IMR-90 (cell line): ENCODE data around the gene ADAMTSL4. TPM values are rescaled to one million over a fixed set of nuclear protein-coding genes. Genes with fewer than 3 reads are reported as not detected.
A peak's percentile ranks its signal among the peaks of the same experiment; 100 is the strongest.

Experiments
- ATAC-seq: fragments of 200-7000 bp; cut with Tn5 transposase; 2 replicates; pipeline ENCODE4 v1.9.1; 2020; ENCODE audit warnings: low read depth, mild to moderate bottlenecking, moderate library complexity
- BruUV-seq: library from RNA; stranded (reverse); fragments of 400-500 nt; replicated peaks from 2 replicates; lab custom pipeline; 2021; lab: Mats Ljungman, UMichigan
- CTCF ChIA-PET: fragments of 300-600 bp; formaldehyde crosslinking; extraction: SDS; loops from one replicate; lab custom pipeline; 2021; ENCODE audit warnings: antibody characterized with exemption; lab: Yijun Ruan, JAX
- POLR2A ChIA-PET: fragments of 300-600 bp; sonication (Branson Sonifier 250); formaldehyde crosslinking; loops from one replicate; lab custom pipeline; 2022; ENCODE audit warnings: antibody characterized with exemption; ENCODE audit not compliant: unreplicated experiment; lab: Charles Lee
- DNase-seq: peaks from one replicate; pipeline ENCODE4 v3.0.0; 2013
- H2AFZ ChIP-seq: replicated peaks from 2 replicates; pipeline ENCODE3; 2013; ENCODE audit warnings: low read length, mild to moderate bottlenecking; ENCODE audit not compliant: poor library complexity
- H2AK5ac ChIP-seq: 2 replicates; pipeline ENCODE4 v1.6.1; 2013; ENCODE audit warnings: low read depth, low read length, inconsistent platforms
- H2AK9ac ChIP-seq: replicated peaks from 2 replicates; pipeline ENCODE3; 2013; ENCODE audit warnings: mild to moderate bottlenecking, low read depth, low read length, moderate library complexity; ENCODE audit not compliant: poor library complexity
- H2BK120ac ChIP-seq: 2 replicates; pipeline ENCODE4 v1.6.1; 2013; ENCODE audit warnings: low read depth, low read length, inconsistent platforms
- H2BK15ac ChIP-seq: 3 replicates; pipeline ENCODE4 v1.6.1; 2013; ENCODE audit warnings: low read depth, low read length, inconsistent platforms
- H2BK20ac ChIP-seq: 2 replicates; pipeline ENCODE4 v1.6.1; 2013; ENCODE audit warnings: low read depth, mild to moderate bottlenecking, inconsistent platforms, low read length, moderate library complexity
- H2BK5ac ChIP-seq: 2 replicates; pipeline ENCODE4 v1.6.1; 2013; ENCODE audit warnings: mild to moderate bottlenecking, low read depth, low read length, inconsistent platforms; ENCODE audit not compliant: poor library complexity, severe bottlenecking
- H3K14ac ChIP-seq: replicated peaks from 2 replicates; pipeline ENCODE4 v1.6.1; 2013; ENCODE audit warnings: low read depth, low read length, inconsistent platforms
- H3K18ac ChIP-seq: 2 replicates; pipeline ENCODE4 v1.6.1; 2013; ENCODE audit warnings: low read depth, low read length, control low read depth
- H3K23ac ChIP-seq: 2 replicates; pipeline ENCODE4 v1.6.1; 2013; ENCODE audit warnings: low read depth, low read length, inconsistent platforms
- H3K27ac ChIP-seq: 2 replicates; pipeline ENCODE4 v1.5.1; 2013; ENCODE audit warnings: mild to moderate bottlenecking, control low read depth, low read length; ENCODE audit not compliant: insufficient read depth
- H3K27me3 ChIP-seq: 2 replicates; pipeline ENCODE4 v1.6.1; 2013; ENCODE audit warnings: low read length; ENCODE audit not compliant: control insufficient read depth, insufficient read depth
- H3K36me3 ChIP-seq: 2 replicates; pipeline ENCODE4 v1.6.1; 2013; ENCODE audit warnings: low read length, mixed read lengths; ENCODE audit not compliant: control insufficient read depth, insufficient read depth
- H3K4ac ChIP-seq: 2 replicates; pipeline ENCODE4 v1.6.1; 2013; ENCODE audit warnings: low read depth, low read length, inconsistent platforms
- H3K4me1 ChIP-seq: 2 replicates; pipeline ENCODE4 v1.6.1; 2013; ENCODE audit warnings: low read length, mixed read lengths; ENCODE audit not compliant: control insufficient read depth, insufficient read depth
- H3K4me2 ChIP-seq: 2 replicates; pipeline ENCODE4 v1.6.1; 2013; ENCODE audit warnings: low read depth, mild to moderate bottlenecking, control low read depth, low read length, moderate library complexity
- H3K4me3 ChIP-seq: 2 replicates; pipeline ENCODE4 v1.5.1; 2013; ENCODE audit warnings: low read depth, mild to moderate bottlenecking, control low read depth, low read length, moderate library complexity; ENCODE audit not compliant: insufficient read depth
- H3K56ac ChIP-seq: 2 replicates; pipeline ENCODE4 v1.6.1; 2013; ENCODE audit warnings: low read length, inconsistent platforms; ENCODE audit not compliant: insufficient read depth; ENCODE audit errors: extremely low read depth
- H3K79me1 ChIP-seq, 2 experiments: 2 replicates each; pipeline ENCODE4 v1.6.1; 2013; ENCODE audit warnings: low read length in 2 of 2, inconsistent platforms in 1 of 2, low read depth in 1 of 2
- H3K9ac ChIP-seq: 2 replicates; pipeline ENCODE4 v1.6.1; 2013; ENCODE audit warnings: low read depth, low read length, control low read depth
- H3K9me1 ChIP-seq: 2 replicates; pipeline ENCODE4 v1.6.1; 2013; ENCODE audit warnings: low read length, inconsistent platforms; ENCODE audit not compliant: insufficient read depth
- H3K9me3 ChIP-seq: 2 replicates; pipeline ENCODE4 v1.6.1; 2013; ENCODE audit warnings: low read length; ENCODE audit not compliant: control insufficient read depth, insufficient read depth
- H4K20me1 ChIP-seq: 2 replicates; pipeline ENCODE4 v1.6.1; 2013; ENCODE audit warnings: low read length, inconsistent platforms; ENCODE audit not compliant: insufficient read depth
- H4K5ac ChIP-seq: 2 replicates; pipeline ENCODE4 v1.6.1; 2013; ENCODE audit warnings: mild to moderate bottlenecking, low read depth, low read length, control low read depth
- H4K8ac ChIP-seq, 2 experiments: 2 replicates each; pipeline ENCODE4 v1.6.1; 2013; ENCODE audit warnings: low read depth in 2 of 2, low read length in 2 of 2, control low read depth in 1 of 2, inconsistent platforms in 1 of 2
- H4K91ac ChIP-seq: 2 replicates; pipeline ENCODE4 v1.6.1; 2013; ENCODE audit warnings: low read depth, low read length, inconsistent platforms; ENCODE audit not compliant: insufficient read depth
- BHLHE40 ChIP-seq: fragments of 150-350 bp; IDR thresholded peaks from 2 replicates; pipeline ENCODE4 v1.6.1; 2016; ENCODE audit warnings: mild to moderate bottlenecking, low read depth, low read length
- CEBPB ChIP-seq: IDR thresholded peaks from 2 replicates; pipeline ENCODE4 v1.6.1; 2012; ENCODE audit warnings: low read depth, low read length, improper control_type of control experiment
- MAZ ChIP-seq: IDR thresholded peaks from 2 replicates; pipeline ENCODE4 v1.6.1; 2012; ENCODE audit warnings: low read depth, mild to moderate bottlenecking, low read length, improper control_type of control experiment, moderate library complexity, borderline replicate concordance
- SMC3 ChIP-seq: fragments of 150-350 bp; IDR thresholded peaks from 2 replicates; pipeline ENCODE4 v1.6.1; 2016; ENCODE audit warnings: low read depth, mild to moderate bottlenecking, antibody characterized with exemption, low read length, moderate library complexity
- WGBS, 2 experiments: methylation state at CpG; one replicate each; pipeline versions ENCODE4 v1.1.5 to v1.1.7; 2013; ENCODE audit warnings: missing lambda C conversion rate in 2 of 2; ENCODE audit not compliant: insufficient read length in 1 of 2; ENCODE audit errors: extremely low coverage in 2 of 2; 5-methylcytosine and 5-hydroxymethylcytosine counted together
- dilution Hi-C: fragments of 300-500 bp; cut with HindIII; formaldehyde crosslinking; loops from one replicate; pipeline ENCODE4 v1.14.3; 2018; ENCODE audit warnings: low sequenced_read_pairs; ENCODE audit not compliant: unreplicated experiment
- in situ Hi-C: fragments of 300-500 bp; cut with MboI; formaldehyde crosslinking; loops from 3 replicates; pipeline ENCODE4 v1.14.3; 2019; ENCODE audit warnings: low sequenced_read_pairs, inconsistent platforms, mixed read lengths
- intact Hi-C: fragments of 100-400 bp; cut with micrococcal nuclease; formaldehyde crosslinking; loops from 2 replicates; pipeline ENCODE4 v1.10.0; 2022
- polyA plus RNA-seq, 3 experiments: library from polyadenylated mRNA; depleted of rRNA; stranded (reverse); fragments of >200 nt; gene quantifications; 2 replicates each; pipeline ENCODE4 v1.2.3, GENCODE V29; 2012; ENCODE audit warnings: low replicate concordance in 1 of 3
- total RNA-seq: library from RNA; depleted of rRNA; stranded (reverse); fragments of >200 nt; gene quantifications from 2 replicates; pipeline ENCODE4 v1.2.3, GENCODE V29; 2012

The ADAMTSL4 gene
- total and polyA plus RNA-seq, 2 of the 4 experiments (the other 2 are of a cell fraction): 0.54 to 12.2 TPM

GRCh38 chr1:150596095-150596892 lies 47.1 kb downstream of the ADAMTSL4 start:
- dilution Hi-C loops (no loop called here), in situ Hi-C loops (no loop called here), intact Hi-C loops (no loop called here)
- no peak overlapping the region for H3K9ac ChIP-seq
- no peak overlapping the region for H2BK120ac ChIP-seq
- H4K91ac ChIP-seq: 0 out of 2 replicates have a peak overlapping the region, but pooled peaks have one; percentile 20
- 0 out of 4 replicates have a peak, but pooled peaks cover 0 to 6% of the 10 kb centered on the region in 2 experiments for H3K79me1 ChIP-seq
- ATAC-seq (peak; percentile 54), DNase-seq (peak; percentile 59)
- H4K5ac ChIP-seq: no peak overlapping the region
- no peak overlapping the region for H2AK9ac ChIP-seq
- no peaks in the 10 kb centered on the region for H3K36me3 ChIP-seq
- H4K20me1 ChIP-seq: no peaks in the 10 kb centered on the region
- H3K18ac ChIP-seq: 0 out of 2 replicates have a peak overlapping the region, but pooled peaks have one; percentile 36
- no peak overlapping the region for H3K27ac ChIP-seq
- 80% methylated on average over 1 of the region's 7 CpGs; no CpG with 5 or more reads in 1 of the 2 experiments for WGBS, 2 experiments
- peak overlapping the region; percentile 60 for H2BK5ac ChIP-seq
- no TSS peak for BruUV-seq
- no peaks in the 10 kb centered on the region for H3K9me1 ChIP-seq
- H2BK20ac ChIP-seq: no peak overlapping the region
- 0 out of 2 replicates have a peak overlapping the region, but pooled peaks have one; percentile 50 for H3K4ac ChIP-seq
- H3K9me3 ChIP-seq: no peaks in the 10 kb centered on the region
- peak overlapping the region; percentile 13 for H2AFZ ChIP-seq
- no peaks in the 10 kb centered on the region for H3K27me3 ChIP-seq
- no peak overlapping the region for H3K23ac ChIP-seq
- POLR2A ChIA-PET: no interaction called here
- H3K4me3 ChIP-seq: no peak overlapping the region
- no peak overlapping the region for H3K56ac ChIP-seq
- H2AK5ac ChIP-seq: peak overlapping the region; percentile 52; the same call in 1 of the 2 replicates
- H3K4me2 ChIP-seq: no peak overlapping the region
- CTCF ChIA-PET: interaction anchor here (0.6 kb wide), 1 partner anchor 341 kb away, joined by 3 read pairs; no protein-coding TSS in a partner anchor
- H2BK15ac ChIP-seq: peak overlapping the region; percentile 21; the same call in 1 of the 3 replicates
- no peak for TF ChIP-seq MAZ
- no peak for TF ChIP-seq CEBPB
- no peak for TF ChIP-seq SMC3
- TF ChIP-seq BHLHE40: no peak
- H3K4me1 ChIP-seq: peaks cover 3% of the 10 kb centered on the region; the same call in 1 of the 2 replicates
- H3K14ac ChIP-seq: no peak overlapping the region
- H4K8ac ChIP-seq: 0 out of 4 replicates have a peak overlapping the region, but pooled peaks of 1 of the 2 experiments have one; percentile 12
